SIG-M5 (cell line): ENCODE results near the gene ACSF2.
"Not testable (repeated sequence)": the region's sequence is repeated elsewhere in the genome, so short reads cannot be mapped to it uniquely, and the experiment has no call there.

Experiments
- DNase-seq: peaks from one replicate; lab custom pipeline; 2025; lab: John Stamatoyannopoulos, UW

Gene ACSF2, protein sequence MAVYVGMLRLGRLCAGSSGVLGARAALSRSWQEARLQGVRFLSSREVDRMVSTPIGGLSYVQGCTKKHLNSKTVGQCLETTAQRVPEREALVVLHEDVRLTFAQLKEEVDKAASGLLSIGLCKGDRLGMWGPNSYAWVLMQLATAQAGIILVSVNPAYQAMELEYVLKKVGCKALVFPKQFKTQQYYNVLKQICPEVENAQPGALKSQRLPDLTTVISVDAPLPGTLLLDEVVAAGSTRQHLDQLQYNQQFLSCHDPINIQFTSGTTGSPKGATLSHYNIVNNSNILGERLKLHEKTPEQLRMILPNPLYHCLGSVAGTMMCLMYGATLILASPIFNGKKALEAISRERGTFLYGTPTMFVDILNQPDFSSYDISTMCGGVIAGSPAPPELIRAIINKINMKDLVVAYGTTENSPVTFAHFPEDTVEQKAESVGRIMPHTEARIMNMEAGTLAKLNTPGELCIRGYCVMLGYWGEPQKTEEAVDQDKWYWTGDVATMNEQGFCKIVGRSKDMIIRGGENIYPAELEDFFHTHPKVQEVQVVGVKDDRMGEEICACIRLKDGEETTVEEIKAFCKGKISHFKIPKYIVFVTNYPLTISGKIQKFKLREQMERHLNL

DNA sequence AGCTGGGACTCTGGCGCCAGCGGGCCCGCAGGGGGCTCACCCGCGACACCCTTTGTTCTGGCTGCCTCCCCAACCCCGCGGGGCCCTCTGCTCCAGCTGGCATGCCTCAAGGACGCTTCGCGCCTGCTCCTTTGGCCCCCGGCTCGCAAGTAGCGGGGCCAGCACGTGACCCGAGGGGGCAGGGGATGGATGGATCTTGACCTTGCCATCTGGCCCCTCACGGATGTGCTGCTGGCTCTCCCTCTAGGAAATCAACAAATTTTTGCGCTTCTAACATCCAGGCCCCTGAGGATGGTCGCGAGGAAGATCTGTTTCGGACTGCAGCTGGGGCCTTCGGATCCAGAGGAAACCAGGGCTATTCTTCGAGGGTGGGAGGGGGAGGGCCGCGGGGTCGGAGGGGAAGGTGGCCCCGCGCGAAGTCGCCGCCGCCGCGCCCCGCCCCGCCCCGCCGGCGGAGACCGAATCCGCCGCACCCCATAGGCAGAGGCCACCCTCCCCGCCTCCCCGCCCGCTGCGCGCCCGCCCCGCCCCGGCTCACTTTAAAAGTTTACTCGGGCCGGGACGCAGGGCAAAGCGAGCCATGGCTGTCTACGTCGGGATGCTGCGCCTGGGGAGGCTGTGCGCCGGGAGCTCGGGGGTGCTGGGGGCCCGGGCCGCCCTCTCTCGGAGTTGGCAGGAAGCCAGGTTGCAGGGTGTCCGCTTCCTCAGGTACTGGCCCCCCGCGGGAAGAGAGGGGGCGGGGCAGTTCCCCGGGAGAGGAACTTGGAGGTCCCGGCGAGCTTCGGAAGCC, at the start of gene ACSF2:
TSS of gene ACSF2 (plus strand) at position 537 of the 790 bp plus-strand sequence. CDS start at position 581, 44 bp downstream.
- DNase-seq = no peak

DNA sequence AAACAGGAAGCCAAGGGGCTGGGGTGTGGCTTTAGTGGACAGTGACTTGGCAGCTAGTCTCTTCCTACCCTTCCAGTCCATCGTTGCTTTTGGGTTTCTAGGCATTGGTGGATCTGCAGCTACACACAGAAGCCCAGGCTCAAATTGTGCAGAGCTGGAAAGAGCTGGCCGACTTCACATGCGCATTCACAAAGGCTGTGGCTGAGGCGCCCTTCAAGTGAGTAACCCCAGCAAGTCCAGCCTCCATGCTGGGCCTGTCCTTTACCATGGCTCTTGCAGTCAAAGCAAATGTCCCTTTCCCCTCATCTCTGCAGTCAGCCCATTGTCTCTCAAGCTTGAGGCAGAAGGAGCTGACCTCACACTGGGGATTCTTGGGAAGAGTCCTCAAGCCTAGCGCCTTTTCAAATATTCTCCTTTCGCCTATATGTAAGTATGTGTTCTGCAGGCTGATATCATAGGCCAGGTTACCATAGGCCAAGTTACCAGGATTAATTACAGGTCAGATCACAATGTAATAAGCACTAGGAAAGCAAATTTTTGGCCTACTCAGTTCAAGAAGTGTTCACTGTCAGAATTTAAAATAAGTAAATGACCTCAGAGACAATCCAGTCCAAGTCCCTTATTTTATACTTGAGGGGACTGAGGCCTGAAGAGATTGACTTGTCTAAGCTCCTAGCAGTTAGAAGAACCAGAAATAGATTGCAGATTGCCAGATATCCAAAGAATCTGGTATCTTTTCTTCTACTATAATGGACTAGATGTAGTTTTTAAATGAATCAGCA, 46.5 kb upstream of the ACSF2 start:
- DNase-seq = no peak

DNA sequence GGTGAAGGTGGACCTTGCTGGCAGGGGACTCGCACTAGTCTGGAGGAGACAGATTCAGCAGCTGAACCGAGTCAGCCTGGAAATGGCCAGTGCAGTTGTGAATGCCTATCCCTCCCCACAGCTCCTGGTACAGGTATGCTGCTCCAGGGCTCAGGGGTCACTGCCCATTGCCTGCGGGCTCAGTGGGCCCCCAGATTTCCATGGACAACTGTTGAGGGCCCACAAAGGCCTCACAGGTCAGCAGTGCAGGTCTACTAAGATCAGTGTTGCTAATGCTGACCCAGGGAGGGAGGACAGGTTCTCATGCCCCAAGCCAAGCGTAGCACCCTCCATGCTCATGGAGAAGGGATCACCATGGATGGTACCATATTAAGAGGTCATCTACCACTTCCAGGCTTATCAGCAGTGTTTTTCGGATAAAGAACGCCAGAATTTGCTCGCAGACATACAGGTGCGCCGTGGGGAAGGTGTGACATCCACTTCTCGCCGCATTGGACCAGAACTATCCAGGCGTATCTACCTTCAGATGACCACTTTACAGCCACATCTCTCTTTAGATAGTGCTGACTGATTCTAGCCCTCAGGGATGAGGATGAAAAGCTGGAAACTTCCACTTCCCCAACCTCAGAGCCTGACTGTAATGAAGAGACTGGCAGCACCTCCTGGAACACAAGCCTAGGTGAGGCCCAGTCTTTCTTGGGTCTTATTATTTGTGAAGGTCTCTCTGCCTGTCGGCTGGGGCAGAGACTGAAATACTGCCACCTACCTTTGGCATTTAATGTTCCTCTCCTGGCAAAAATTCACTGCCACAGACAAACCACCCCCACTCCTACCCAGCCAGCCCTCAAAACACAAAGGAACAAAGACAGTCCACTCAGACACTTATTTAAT, 45.4 kb upstream of the ACSF2 start:
- no peak for DNase-seq

GRCh38 chr17:50381260-50381815, 44.7 kb upstream of the ACSF2 start:
- DNase-seq = no peak

DNA sequence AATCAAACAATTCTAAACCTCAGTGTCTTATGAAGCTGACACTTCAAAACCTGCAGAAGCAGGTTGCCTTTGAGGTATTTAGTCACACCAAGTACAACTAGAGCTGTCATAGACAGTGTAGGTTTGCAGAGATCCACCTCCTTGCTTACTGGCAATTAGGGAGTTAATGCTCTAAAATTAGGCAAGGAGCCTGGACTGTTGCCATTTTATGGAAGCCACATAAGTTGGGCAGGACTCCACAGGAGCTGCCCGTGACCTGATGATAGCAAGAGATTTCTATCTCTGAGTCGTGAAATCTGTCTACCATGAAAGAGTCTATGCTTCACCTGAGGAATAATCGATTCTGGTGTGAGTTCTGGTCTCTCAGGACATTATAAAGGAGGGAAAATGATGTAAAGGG, 44.1 kb upstream of the ACSF2 start:
- no peak for DNase-seq

DNA sequence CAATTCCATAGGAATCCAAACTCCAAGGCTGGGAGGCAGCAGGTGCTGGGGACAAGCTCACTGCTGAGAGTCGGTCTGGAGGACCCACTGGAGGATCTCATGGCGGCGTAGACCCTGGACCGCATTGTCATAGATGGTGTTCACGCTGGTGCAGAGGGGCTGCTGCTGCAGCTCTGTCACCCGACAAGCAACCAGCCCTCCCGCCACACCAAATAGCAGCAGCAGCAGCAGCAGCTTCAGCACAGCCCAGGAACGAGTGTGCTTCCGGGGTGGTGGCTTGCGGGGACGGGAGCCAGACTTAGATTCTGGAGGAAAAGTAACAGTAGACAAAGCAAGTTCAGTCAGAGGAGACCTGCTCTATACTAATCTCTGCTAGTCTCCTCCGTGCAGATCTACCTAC, 43.1 kb upstream of the ACSF2 start:
- DNase-seq = no peak

DNA sequence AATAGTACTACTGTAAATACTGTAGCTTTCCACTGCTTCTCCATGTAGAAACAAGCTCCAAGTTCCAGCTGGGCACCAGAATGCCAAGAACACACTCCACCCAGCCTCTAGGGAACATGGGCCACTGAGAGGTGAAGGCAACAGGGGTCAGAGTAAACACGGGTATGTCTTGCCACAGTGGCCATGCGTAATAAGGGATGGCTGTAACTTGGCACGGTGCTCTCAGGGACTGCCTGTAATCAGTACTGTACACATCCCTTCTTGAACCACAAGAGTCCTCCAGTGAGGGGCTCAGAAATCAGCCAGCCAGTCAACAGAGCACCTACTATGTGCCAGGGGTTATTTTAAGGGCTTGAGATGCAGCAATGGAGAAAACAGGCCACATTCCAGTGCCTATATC, 39.5 kb upstream of the ACSF2 start:
- DNase-seq = no peak

GRCh38 chr17:50388728-50389127, 37.3 kb upstream of the ACSF2 start:
- DNase-seq = no peak

GRCh38 chr17:50389534-50389933, 36.5 kb upstream of the ACSF2 start:
- DNase-seq = no peak

GRCh38 chr17:50392621-50393020, 33.4 kb upstream of the ACSF2 start:
- no peak for DNase-seq

GRCh38 chr17:50393700-50394099, 32.3 kb upstream of the ACSF2 start:
- DNase-seq = no peak

DNA sequence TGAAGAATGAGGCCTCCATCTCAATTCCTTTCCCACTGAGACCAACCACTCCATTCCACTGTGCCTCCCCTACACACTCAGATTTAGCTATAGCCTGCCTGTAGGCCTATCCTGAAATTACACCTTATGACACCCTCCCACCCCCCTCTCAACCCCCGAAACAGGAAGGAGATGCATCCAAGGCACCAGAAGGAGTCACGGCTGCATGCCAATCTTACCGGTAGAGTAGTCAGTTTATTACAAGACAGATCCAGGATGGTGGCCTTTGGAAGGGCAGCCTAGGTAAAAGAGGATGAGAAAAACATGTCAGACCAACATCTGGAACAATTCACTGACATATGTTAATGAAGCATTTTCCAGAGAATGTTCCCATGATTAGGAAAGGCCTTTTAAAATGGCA, 31.3 kb upstream of the ACSF2 start:
- DNase-seq = no peak

DNA sequence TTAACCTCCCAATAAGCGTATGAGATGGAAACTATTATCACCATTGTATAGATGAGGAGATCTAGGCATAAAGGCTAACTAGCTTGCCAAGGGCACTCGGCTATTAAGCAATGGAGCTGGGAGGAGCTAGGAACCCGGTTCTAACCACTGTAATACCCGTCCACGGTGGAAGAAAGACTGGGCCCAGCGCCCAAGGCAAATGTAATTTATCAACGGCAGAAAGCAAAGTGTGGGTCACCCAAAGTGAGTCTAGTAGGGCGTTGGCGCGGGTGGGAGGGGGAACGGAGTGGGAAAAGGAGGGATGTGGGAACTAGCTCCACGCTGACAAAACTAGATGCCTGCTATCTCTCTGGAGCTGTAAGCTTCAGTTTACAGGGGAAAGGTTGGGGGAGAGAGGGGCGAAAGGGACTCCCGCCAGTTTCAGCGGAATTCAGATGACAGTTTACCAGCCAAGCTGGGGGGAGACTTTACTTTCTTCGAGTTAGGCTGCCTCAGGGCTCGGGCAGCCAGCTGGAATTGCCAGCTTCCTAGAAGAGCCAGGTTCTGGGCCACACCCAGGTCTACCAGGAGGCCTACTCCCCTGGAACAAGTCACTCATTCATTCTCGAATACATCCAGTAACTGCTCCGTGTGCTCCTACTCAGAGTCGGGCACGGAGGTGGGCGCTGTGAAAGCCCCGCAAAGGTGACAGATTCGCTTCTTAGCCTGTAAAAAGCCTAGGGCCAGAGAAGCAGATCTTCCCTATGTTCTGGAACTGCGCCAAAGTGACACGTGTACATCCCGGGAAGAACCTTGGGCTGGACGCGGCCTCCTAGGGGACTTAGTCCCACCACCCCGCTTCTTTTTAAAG, 29.5 kb upstream of the ACSF2 start:
- no peak for DNase-seq

DNA sequence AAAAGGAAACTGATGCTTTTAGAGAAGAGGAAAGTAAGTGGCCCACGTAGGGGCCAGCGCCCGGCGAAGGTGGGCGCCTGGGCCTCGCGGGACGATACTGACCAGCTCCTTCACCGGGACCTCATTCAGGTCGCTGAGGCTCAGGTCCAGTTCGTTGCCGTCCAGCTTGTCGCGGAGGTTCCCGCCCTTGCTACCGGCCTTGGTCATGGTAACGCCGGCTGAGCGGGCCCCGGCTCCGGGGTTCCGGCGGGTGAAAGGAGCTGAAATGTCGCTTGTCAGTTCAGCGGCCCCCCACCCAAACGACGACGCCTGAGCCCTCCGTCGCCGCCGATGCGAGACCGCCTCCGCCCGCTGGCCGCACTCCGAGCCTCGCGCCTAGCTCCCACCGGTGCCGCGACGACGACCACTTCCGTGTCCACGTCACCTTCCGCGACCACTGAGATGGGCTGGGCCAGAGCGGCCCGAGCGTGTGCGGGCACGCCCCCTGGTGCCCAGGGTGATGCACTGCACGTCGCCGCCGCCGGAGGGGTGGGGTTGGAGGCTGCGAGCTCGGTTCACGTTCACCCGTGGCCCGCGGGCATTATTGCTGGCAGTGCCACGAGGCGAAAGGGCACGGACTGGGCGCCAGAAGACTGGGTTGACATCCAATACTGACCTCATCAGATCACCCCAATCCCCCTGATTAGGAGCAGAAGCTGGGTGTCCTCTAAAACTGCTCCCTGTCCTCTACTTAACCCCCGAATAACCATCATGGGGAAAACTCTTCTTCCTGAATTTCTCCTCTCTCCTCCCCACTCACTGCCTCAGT, 28.7 kb upstream of the ACSF2 start, which contains the start of gene LRRC59:
TSS of gene LRRC59 (minus strand) at position 413 of the 808 bp plus-strand sequence. CDS start at position 207, 206 bp downstream.
- DNase-seq = no peak

- no peak for DNase-seq
Measured at GRCh38 chr17:50397919-50398285, 28.1 kb upstream of the ACSF2 start.

- DNase-seq = not testable (repeated sequence)
Measured at GRCh38 chr17:50398672-50399071, 27.3 kb upstream of the ACSF2 start.

DNA sequence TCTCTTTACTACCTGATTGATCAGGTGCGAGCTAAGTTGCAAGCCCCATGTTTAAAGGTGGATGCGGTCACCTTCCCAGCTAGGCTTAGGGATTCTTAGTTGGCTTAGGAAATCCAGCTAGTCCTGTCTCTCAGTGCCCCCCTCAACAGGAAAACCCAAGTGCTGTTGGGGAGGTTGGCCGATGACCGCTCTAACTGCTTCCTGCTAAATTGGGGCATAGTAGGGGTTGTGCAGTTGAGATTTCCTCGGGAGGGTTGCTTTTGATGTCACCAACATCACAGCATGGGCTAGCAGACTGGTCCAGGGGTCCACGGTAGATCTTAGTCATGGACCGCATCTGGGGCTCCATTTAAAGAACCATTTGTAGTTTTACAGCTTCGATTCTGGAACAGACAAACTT, 26.4 kb upstream of the ACSF2 start:
- not testable (repeated sequence) for DNase-seq

DNA sequence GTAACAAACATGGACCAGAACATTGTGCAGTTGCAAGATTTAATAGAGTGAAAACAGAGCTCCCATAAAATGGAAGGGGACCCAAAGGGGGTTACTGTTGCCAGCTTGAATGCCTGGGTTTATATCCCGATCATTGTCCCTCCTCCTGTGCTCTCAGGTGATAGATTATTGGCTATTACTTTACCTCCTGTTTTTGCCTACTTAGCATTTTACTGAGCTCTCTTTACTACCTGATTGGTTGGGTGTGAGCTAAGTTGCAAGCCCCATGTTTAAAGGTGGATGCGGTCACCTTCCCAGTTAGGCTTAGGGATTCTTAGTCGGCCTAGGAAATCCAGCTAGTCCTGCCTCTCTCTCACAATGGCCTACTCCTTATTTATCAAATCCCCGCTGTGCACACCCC, 20.7 kb upstream of the ACSF2 start:
- DNase-seq = not testable (repeated sequence)

DNA sequence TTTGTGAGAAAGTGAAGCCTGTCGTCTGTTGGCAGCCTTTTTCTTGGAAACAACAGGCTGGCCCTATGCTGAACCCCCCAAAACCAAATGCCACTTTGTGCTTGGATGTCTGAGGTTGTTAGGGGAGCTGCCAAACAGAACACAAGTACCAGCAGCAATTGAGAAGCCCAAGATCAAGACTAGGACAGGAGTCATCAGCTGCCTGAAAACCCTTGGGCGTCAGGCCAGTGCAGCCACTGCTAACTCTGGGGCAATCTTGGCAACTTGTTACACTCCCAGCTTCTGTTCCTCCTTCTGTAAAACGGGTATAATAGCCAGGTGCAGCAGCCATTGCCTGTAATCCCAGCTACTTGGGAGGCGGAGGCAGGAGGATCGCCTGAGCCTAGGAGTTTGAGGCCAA, 19.4 kb upstream of the ACSF2 start:
- no peak for DNase-seq
